Measurements from ENCODE around the gene RABGGTA.

The RABGGTA gene

GRCh38 chr14:24263848-24264247 is 7.5 kb downstream of the RABGGTA start:
- H3K27me3 Mint-ChIP-seq (ENCODE audit: low read depth): no peaks in the 10 kb centered on the region
- no peak for DNase-seq (ENCODE audit: low spot score)
- H3K27ac Mint-ChIP-seq: no peak overlapping the region
- H3K4me3 Mint-ChIP-seq: no peak overlapping the region
- H3K36me3 Mint-ChIP-seq (ENCODE audit: low read depth): peaks cover 18% of the 10 kb centered on the region
- no peaks in the 10 kb centered on the region for H3K9me3 Mint-ChIP-seq
- peaks cover 2% of the 10 kb centered on the region for H3K4me1 Mint-ChIP-seq (ENCODE audit: low read depth)

- no peak for DNase-seq (ENCODE audit: low spot score)
- Mint-ChIP-seq H3K4me1 (ENCODE audit: low read depth) (peaks cover 2% of the 10 kb centered on the region), H3K27me3 (ENCODE audit: low read depth) (no peaks in the 10 kb centered on the region), H3K9me3 (no peaks in the 10 kb centered on the region), H3K4me3 (no peak within 1 kb of the TSS), H3K36me3 (ENCODE audit: low read depth) (peaks cover 17% of the 10 kb centered on the region), H3K27ac (no peak within 1 kb of the TSS)
Observed at GRCh38 chr14:24262821-24263733, 8.3 kb downstream of the RABGGTA start, which contains the start of gene TGM1. Gene TGM1, minus strand, starts transcription at chr14:24263177. Its CDS starts 825 bp downstream, at chr14:24262352.

GRCh38 chr14:24261969-24262327 is 9.4 kb downstream of the RABGGTA start:
- Mint-ChIP-seq H3K36me3 (ENCODE audit: low read depth) (peaks cover 12% of the 10 kb centered on the region), H3K9me3 (no peaks in the 10 kb centered on the region), H3K27ac (no peak overlapping the region), H3K4me1 (ENCODE audit: low read depth) (peaks cover under 1% of the 10 kb centered on the region), H3K27me3 (ENCODE audit: low read depth) (no peaks in the 10 kb centered on the region), H3K4me3 (no peak overlapping the region)
- no peak for DNase-seq (ENCODE audit: low spot score)

GRCh38 chr14:24261256-24261968 is 10.0 kb downstream of the RABGGTA start:
- H3K27me3 Mint-ChIP-seq (ENCODE audit: low read depth): no peaks in the 10 kb centered on the region

GRCh38 chr14:24260780-24261157 is 10.6 kb downstream of the RABGGTA start:
- DNase-seq (ENCODE audit: low spot score): no peak
- H3K27me3 Mint-ChIP-seq (ENCODE audit: low read depth): no peaks in the 10 kb centered on the region
- no peak overlapping the region for H3K4me3 Mint-ChIP-seq
- no peaks in the 10 kb centered on the region for H3K4me1 Mint-ChIP-seq (ENCODE audit: low read depth)
- H3K36me3 Mint-ChIP-seq (ENCODE audit: low read depth): peaks cover 4% of the 10 kb centered on the region
- H3K27ac Mint-ChIP-seq: no peak overlapping the region
- H3K9me3 Mint-ChIP-seq: no peaks in the 10 kb centered on the region

More at GRCh38 chr14:24261256-24261968, 10.0 kb downstream of the RABGGTA start:
- no peak for DNase-seq (ENCODE audit: low spot score)
- Mint-ChIP-seq H3K27ac (no peak overlapping the region), H3K4me1 (ENCODE audit: low read depth) (no peaks in the 10 kb centered on the region), H3K36me3 (ENCODE audit: low read depth) (peaks cover 7% of the 10 kb centered on the region), H3K4me3 (no peak overlapping the region), H3K9me3 (no peaks in the 10 kb centered on the region)

- Mint-ChIP-seq H3K27me3 (ENCODE audit: low read depth) (no peaks in the 10 kb centered on the region), H3K27ac (no peak overlapping the region), H3K9me3 (no peaks in the 10 kb centered on the region), H3K36me3 (ENCODE audit: low read depth) (peaks cover 4% of the 10 kb centered on the region), H3K4me1 (ENCODE audit: low read depth) (no peaks in the 10 kb centered on the region), H3K4me3 (no peak overlapping the region)
- DNase-seq (ENCODE audit: low spot score): no peak
Observed at GRCh38 chr14:24260026-24260779, 11.2 kb downstream of the RABGGTA start.

GRCh38 chr14:24259282-24260025 is 11.9 kb downstream of the RABGGTA start:
- no peak overlapping the region for H3K27ac Mint-ChIP-seq
- H3K4me1 Mint-ChIP-seq (ENCODE audit: low read depth): no peaks in the 10 kb centered on the region
- peaks cover 6% of the 10 kb centered on the region for H3K36me3 Mint-ChIP-seq (ENCODE audit: low read depth)
- H3K4me3 Mint-ChIP-seq: no peak overlapping the region
- no peaks in the 10 kb centered on the region for H3K27me3 Mint-ChIP-seq (ENCODE audit: low read depth)
- no peaks in the 10 kb centered on the region for H3K9me3 Mint-ChIP-seq
- DNase-seq (ENCODE audit: low spot score): no peak

GRCh38 chr14:24258548-24259265 is 12.7 kb downstream of the RABGGTA start:
- Mint-ChIP-seq H3K4me3 (no peak overlapping the region), H3K4me1 (ENCODE audit: low read depth) (no peaks in the 10 kb centered on the region), H3K27me3 (ENCODE audit: low read depth) (no peaks in the 10 kb centered on the region), H3K36me3 (ENCODE audit: low read depth) (peaks cover 8% of the 10 kb centered on the region), H3K9me3 (no peaks in the 10 kb centered on the region), H3K27ac (no peak overlapping the region)
- DNase-seq (ENCODE audit: low spot score): no peak

- Mint-ChIP-seq H3K36me3 (ENCODE audit: low read depth) (peaks cover 8% of the 10 kb centered on the region), H3K9me3 (no peaks in the 10 kb centered on the region), H3K27me3 (ENCODE audit: low read depth) (no peaks in the 10 kb centered on the region), H3K4me1 (ENCODE audit: low read depth) (no peaks in the 10 kb centered on the region), H3K4me3 (no peak overlapping the region), H3K27ac (no peak overlapping the region)
- no peak for DNase-seq (ENCODE audit: low spot score)
Observed at GRCh38 chr14:24258119-24258518, 13.3 kb downstream of the RABGGTA start.

GRCh38 chr14:24256960-24257359 is 14.4 kb downstream of the RABGGTA start:
- H3K27ac Mint-ChIP-seq: no peak overlapping the region
- H3K36me3 Mint-ChIP-seq (ENCODE audit: low read depth): peaks cover 8% of the 10 kb centered on the region
- H3K4me1 Mint-ChIP-seq (ENCODE audit: low read depth): no peaks in the 10 kb centered on the region
- no peaks in the 10 kb centered on the region for H3K27me3 Mint-ChIP-seq (ENCODE audit: low read depth)
- H3K4me3 Mint-ChIP-seq: no peak overlapping the region
- DNase-seq (ENCODE audit: low spot score): no peak
- H3K9me3 Mint-ChIP-seq: no peaks in the 10 kb centered on the region

GRCh38 chr14:24255931-24256711 is 15.3 kb downstream of the RABGGTA start:
- H3K27me3 Mint-ChIP-seq (ENCODE audit: low read depth): no peaks in the 10 kb centered on the region
- no peaks in the 10 kb centered on the region for H3K9me3 Mint-ChIP-seq
- H3K36me3 Mint-ChIP-seq (ENCODE audit: low read depth): peaks cover 11% of the 10 kb centered on the region
- H3K4me3 Mint-ChIP-seq: no peak overlapping the region
- H3K4me1 Mint-ChIP-seq (ENCODE audit: low read depth): peaks cover 5% of the 10 kb centered on the region
- DNase-seq (ENCODE audit: low spot score): no peak
- H3K27ac Mint-ChIP-seq: no peak overlapping the region

GRCh38 chr14:24255438-24255837 is 16.0 kb downstream of the RABGGTA start:
- H3K4me3 Mint-ChIP-seq: no peak overlapping the region
- DNase-seq (ENCODE audit: low spot score): no peak
- peaks cover 11% of the 10 kb centered on the region for H3K36me3 Mint-ChIP-seq (ENCODE audit: low read depth)
- H3K4me1 Mint-ChIP-seq (ENCODE audit: low read depth): peaks cover 12% of the 10 kb centered on the region
- H3K27me3 Mint-ChIP-seq (ENCODE audit: low read depth): no peaks in the 10 kb centered on the region
- no peaks in the 10 kb centered on the region for H3K9me3 Mint-ChIP-seq
- H3K27ac Mint-ChIP-seq: no peak overlapping the region

Measured in T-helper 2 cell treated with Interferon-gamma antibody and Interleukin-4, amounts not matched to agents 5 μg/mL and 100 μg/mL, for 36 hours (primary cell).